ENCODE results near the gene SLC7A9. TPM values are rescaled to one million over a fixed set of nuclear protein-coding genes. Genes with fewer than 3 reads are reported as not detected.

SLC7A9 gene
- total and polyA plus RNA-seq, 2 of the 13 experiments (the other 11 are each of a cell fraction or from before 2014, with no cell fraction given): 4.7 to 8.3 TPM

DNA sequence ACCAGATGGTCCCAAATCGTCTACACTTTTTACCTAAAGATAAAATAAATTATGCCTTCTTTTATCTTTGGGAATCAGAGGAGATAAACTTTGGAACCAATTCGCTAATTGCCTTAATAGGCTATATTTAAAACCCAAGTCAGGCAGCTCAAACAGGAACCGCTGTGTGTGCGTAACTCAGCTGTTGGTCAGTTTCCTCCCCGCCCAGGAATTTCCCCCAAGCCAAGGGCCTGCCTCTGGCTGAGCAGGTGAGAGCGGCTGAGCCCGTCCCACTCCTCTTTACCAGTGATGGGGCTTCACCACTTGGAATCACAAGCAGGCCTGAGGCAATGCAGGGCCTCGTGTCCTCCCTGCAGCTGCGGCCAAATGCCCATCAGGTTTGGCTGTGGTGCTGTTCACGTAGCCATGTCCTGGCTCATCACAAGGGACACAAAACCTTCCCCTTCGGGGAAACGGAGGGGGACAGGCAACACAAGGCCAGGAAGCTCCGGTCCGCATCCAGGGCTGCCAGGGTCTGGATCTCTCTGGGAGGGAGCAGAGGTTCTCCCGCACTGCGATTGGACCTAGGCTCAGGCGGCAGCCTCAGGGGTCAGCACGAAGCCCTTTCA lies 503 bp upstream of the SLC7A9 start (continued):
- TF ChIP-seq ZFX (CRISPR knock-in tag; IDR thresholded peaks at IDR 0.05; ENCODE audit: low read depth): peak; percentile 73
- no peak for TF ChIP-seq ZNF335 (CRISPR knock-in tag; IDR thresholded peaks at IDR 0.05)
- TF ChIP-seq ZNF816 (CRISPR knock-in tag; IDR thresholded peaks at IDR 0.05; ENCODE audit: borderline replicate concordance): no peak
- 0 out of 2 replicates have a peak, but pooled peaks have one; percentile 17 for TF ChIP-seq ZNF792 (CRISPR knock-in tag; IDR thresholded peaks at IDR 0.05)
- no peak for TF ChIP-seq DR1 (CRISPR knock-in tag; IDR thresholded peaks at IDR 0.05)
- TF ChIP-seq MAFG (CRISPR knock-in tag; IDR thresholded peaks at IDR 0.05): no peak
- peak; percentile 50 for TF ChIP-seq SALL1 (CRISPR knock-in tag; IDR thresholded peaks at IDR 0.05)
- no peak for TF ChIP-seq PCBP2 (optimal IDR thresholded peaks at IDR 0.05; ENCODE audit: low read depth, low read length, poor library complexity, severe bottlenecking)
- peak; percentile 37; the same call in 1 of the 2 replicates for TF ChIP-seq PHF8 (CRISPR knock-in tag; IDR thresholded peaks at IDR 0.05)

DNA sequence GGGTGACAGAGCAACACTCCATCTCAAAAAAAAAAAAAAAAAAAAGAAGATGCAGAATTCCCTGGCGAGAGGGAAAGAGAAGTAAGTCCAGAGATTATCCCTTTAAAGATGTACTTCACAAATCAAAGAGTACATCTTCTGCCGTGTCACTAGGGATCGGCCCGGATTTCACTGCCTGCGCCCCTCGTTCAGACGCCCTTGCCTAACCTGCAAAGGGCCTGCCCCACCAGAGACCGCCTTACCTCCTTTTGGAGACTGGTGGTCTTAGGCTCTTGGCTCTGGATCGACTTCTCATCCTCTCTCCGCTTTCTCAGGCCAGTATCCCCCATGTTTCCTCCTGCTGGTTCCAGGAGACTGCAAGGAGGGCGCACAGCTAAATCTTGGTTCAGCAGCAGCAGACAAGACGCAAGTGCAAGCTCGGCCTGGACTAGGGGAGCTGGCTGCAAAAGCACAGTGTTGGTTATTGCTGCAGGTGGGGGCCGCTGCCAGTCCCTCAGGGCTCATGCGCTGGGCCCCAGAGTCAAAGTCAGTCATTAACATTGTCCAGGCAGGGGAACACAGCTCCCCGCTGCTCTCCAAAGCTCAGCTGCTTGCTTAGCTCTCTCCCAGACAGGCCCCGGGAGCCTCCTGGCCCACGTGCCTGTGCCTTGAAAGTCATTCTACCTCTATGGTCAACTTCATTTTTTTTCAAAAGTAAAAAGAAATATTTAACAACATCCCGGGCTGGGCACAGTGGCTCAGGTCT lies 1.2 kb downstream of the SLC7A9 start:
- intact Hi-C loops (cut with micrococcal nuclease; ENCODE audit: unreplicated experiment): no loop called here
- WGBS (ENCODE audit: low lambda C conversion rate): 88% methylated on average over 16 of the region's 19 CpGs
- in situ Hi-C loops (cut with HindIII; ENCODE audit: extremely low pct_ligation_motif_present, low pct_unique_long_range_greater_than_20kb): no loop called here
- ATAC-seq (no peak), DNase-seq (ENCODE audit: low spot score) (no peak), FAIRE-seq (no peak)
- Histone ChIP-seq H3K4me2 (ENCODE audit: low read depth, low read length) (0 out of 2 replicates have a peak overlapping the region, but pooled peaks have one; percentile 100), H3K36me3 (replicated peaks in 1 of 2; ENCODE audit: control insufficient read depth in 1 of 2, insufficient read depth in 2 of 2, low read length in 2 of 2) (peaks cover 2 to 3% of the 10 kb centered on the region in 2 experiments; a peak in 3 of 5 replicates), H3K9ac (ENCODE audit: insufficient read depth, low read depth, low read length) (no peak overlapping the region), H3K79me2 (ENCODE audit: insufficient read depth, low read length) (no peaks in the 10 kb centered on the region), H3K27me3 (ENCODE audit: control insufficient read depth in 1 of 2, insufficient read depth in 2 of 2, low read length in 2 of 2) (no peaks in the 10 kb centered on the region), H3K4me1 (ENCODE audit: insufficient read depth, low read length) (peaks cover 26% of the 10 kb centered on the region), H3K4me3 (replicated peaks in 1 of 3; ENCODE audit: insufficient read depth in 1 of 3, low read depth in 2 of 3, low read length in 3 of 3) (no peak overlapping the region), H4K20me1 (ENCODE audit: insufficient read depth, low read length) (no peaks in the 10 kb centered on the region), H2AFZ (ENCODE audit: low read length) (no peak overlapping the region), H3K27ac (ENCODE audit: extremely low read length, insufficient read depth, low read length) (no peak overlapping the region), H3K9me3 (ENCODE audit: low read length) (no peaks in the 10 kb centered on the region)
- ChIA-PET POLR2A (no interaction called here), CTCF (ENCODE audit: low intra/inter-chr PET ratio, low total read pairs) (no interaction called here)
- peak; percentile 29; the same call in 1 of the 2 replicates for TF ChIP-seq ZBTB38 (CRISPR knock-in tag; IDR thresholded peaks at IDR 0.05)
- TF ChIP-seq, protein P1, sequence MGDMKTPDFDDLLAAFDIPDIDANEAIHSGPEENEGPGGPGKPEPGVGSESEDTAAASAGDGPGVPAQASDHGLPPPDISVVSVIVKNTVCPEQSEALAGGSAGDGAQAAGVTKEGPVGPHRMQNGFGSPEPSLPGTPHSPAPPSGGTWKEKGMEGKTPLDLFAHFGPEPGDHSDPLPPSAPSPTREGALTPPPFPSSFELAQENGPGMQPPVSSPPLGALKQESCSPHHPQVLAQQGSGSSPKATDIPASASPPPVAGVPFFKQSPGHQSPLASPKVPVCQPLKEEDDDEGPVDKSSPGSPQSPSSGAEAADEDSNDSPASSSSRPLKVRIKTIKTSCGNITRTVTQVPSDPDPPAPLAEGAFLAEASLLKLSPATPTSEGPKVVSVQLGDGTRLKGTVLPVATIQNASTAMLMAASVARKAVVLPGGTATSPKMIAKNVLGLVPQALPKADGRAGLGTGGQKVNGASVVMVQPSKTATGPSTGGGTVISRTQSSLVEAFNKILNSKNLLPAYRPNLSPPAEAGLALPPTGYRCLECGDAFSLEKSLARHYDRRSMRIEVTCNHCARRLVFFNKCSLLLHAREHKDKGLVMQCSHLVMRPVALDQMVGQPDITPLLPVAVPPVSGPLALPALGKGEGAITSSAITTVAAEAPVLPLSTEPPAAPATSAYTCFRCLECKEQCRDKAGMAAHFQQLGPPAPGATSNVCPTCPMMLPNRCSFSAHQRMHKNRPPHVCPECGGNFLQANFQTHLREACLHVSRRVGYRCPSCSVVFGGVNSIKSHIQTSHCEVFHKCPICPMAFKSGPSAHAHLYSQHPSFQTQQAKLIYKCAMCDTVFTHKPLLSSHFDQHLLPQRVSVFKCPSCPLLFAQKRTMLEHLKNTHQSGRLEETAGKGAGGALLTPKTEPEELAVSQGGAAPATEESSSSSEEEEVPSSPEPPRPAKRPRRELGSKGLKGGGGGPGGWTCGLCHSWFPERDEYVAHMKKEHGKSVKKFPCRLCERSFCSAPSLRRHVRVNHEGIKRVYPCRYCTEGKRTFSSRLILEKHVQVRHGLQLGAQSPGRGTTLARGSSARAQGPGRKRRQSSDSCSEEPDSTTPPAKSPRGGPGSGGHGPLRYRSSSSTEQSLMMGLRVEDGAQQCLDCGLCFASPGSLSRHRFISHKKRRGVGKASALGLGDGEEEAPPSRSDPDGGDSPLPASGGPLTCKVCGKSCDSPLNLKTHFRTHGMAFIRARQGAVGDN (CRISPR knock-in tag; IDR thresholded peaks at IDR 0.05): peak; percentile 25
- TF ChIP-seq, protein P2, sequence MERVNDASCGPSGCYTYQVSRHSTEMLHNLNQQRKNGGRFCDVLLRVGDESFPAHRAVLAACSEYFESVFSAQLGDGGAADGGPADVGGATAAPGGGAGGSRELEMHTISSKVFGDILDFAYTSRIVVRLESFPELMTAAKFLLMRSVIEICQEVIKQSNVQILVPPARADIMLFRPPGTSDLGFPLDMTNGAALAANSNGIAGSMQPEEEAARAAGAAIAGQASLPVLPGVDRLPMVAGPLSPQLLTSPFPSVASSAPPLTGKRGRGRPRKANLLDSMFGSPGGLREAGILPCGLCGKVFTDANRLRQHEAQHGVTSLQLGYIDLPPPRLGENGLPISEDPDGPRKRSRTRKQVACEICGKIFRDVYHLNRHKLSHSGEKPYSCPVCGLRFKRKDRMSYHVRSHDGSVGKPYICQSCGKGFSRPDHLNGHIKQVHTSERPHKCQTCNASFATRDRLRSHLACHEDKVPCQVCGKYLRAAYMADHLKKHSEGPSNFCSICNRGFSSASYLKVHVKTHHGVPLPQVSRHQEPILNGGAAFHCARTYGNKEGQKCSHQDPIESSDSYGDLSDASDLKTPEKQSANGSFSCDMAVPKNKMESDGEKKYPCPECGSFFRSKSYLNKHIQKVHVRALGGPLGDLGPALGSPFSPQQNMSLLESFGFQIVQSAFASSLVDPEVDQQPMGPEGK (CRISPR knock-in tag; IDR thresholded peaks at IDR 0.05): 0 out of 2 replicates have a peak, but pooled peaks have one; percentile 11
- TF ChIP-seq CAMTA2 (CRISPR knock-in tag; IDR thresholded peaks at IDR 0.05; ENCODE audit: borderline replicate concordance): no peak
- TF ChIP-seq, protein P3, sequence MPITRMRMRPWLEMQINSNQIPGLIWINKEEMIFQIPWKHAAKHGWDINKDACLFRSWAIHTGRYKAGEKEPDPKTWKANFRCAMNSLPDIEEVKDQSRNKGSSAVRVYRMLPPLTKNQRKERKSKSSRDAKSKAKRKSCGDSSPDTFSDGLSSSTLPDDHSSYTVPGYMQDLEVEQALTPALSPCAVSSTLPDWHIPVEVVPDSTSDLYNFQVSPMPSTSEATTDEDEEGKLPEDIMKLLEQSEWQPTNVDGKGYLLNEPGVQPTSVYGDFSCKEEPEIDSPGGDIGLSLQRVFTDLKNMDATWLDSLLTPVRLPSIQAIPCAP (CRISPR knock-in tag; IDR thresholded peaks at IDR 0.05; ENCODE audit: low read depth): no peak
- TF ChIP-seq KDM3A (CRISPR knock-in tag; IDR thresholded peaks at IDR 0.05; ENCODE audit: low read depth): no peak
- no TSS peak for BruUV-seq (replicated peaks)
